IMR-90 (cell line): Measurements from ENCODE around the gene ATOH8.

Experiments
- BHLHE40 ChIP-seq: fragments of 150-350 bp; IDR thresholded peaks from 2 replicates; pipeline ENCODE4 v1.6.1; 2016; ENCODE audit warnings: mild to moderate bottlenecking, low read depth, low read length
- CHD1 ChIP-seq: IDR thresholded peaks from 2 replicates; pipeline ENCODE4 v1.6.1; 2012; ENCODE audit warnings: low read depth, low read length, improper control_type of control experiment
- CTCF ChIP-seq: conservative IDR thresholded peaks from 2 replicates; pipeline ENCODE4 v1.5.1; 2012; ENCODE audit warnings: mild to moderate bottlenecking, low read depth, low read length, improper control_type of control experiment
- MAZ ChIP-seq: IDR thresholded peaks from 2 replicates; pipeline ENCODE4 v1.6.1; 2012; ENCODE audit warnings: low read depth, mild to moderate bottlenecking, low read length, improper control_type of control experiment, moderate library complexity, borderline replicate concordance
- MXI1 ChIP-seq: IDR thresholded peaks from 2 replicates; pipeline ENCODE4 v1.6.1; 2012; ENCODE audit warnings: low read depth, mild to moderate bottlenecking, low read length, moderate library complexity, borderline replicate concordance
- NFE2L2 ChIP-seq: fragments of 150-350 bp; IDR thresholded peaks from 2 replicates; pipeline ENCODE4 v1.6.1; 2016; ENCODE audit warnings: low read depth, mild to moderate bottlenecking, low read length
- POLR2A ChIP-seq: IDR thresholded peaks from 2 replicates; pipeline ENCODE4 v1.6.1; 2012; ENCODE audit warnings: mild to moderate bottlenecking, low read depth, low read length
- RAD21 ChIP-seq: IDR thresholded peaks from 2 replicates; pipeline ENCODE4 v1.6.1; 2012; ENCODE audit warnings: low read length, improper control_type of control experiment
- RCOR1 ChIP-seq: IDR thresholded peaks from 2 replicates; pipeline ENCODE4 v1.6.1; 2012; ENCODE audit warnings: mild to moderate bottlenecking, low read length, improper control_type of control experiment; ENCODE audit not compliant: insufficient replicate concordance
- RFX5 ChIP-seq: IDR thresholded peaks from 2 replicates; pipeline ENCODE4 v1.8.0; 2012; ENCODE audit warnings: low read depth, mild to moderate bottlenecking, low read length, moderate library complexity
- SMC3 ChIP-seq: fragments of 150-350 bp; IDR thresholded peaks from 2 replicates; pipeline ENCODE4 v1.6.1; 2016; ENCODE audit warnings: low read depth, mild to moderate bottlenecking, antibody characterized with exemption, low read length, moderate library complexity
- USF2 ChIP-seq: fragments of 150-350 bp; IDR thresholded peaks from 2 replicates; pipeline ENCODE4 v1.6.1; 2017; ENCODE audit warnings: mild to moderate bottlenecking, antibody characterized with exemption, low read length, low read depth

- TF ChIP-seq CTCF (no peak), MXI1 (no peak), POLR2A (no peak), RAD21 (no peak), SMC3 (no peak), CHD1 (no peak), BHLHE40 (no peak), NFE2L2 (no peak), MAZ (no peak), RCOR1 (no peak), USF2 (no peak), RFX5 (no peak)
These were observed 33.6 kb downstream of the ATOH8 start for GRCh38 chr2:85787282-85787980.
